ENCODE measurements around the gene AK2.
"Not testable (repeated sequence)": the region's sequence is repeated elsewhere in the genome, so short reads cannot be mapped to it uniquely, and the experiment has no call there.

AK2 gene

DNA sequence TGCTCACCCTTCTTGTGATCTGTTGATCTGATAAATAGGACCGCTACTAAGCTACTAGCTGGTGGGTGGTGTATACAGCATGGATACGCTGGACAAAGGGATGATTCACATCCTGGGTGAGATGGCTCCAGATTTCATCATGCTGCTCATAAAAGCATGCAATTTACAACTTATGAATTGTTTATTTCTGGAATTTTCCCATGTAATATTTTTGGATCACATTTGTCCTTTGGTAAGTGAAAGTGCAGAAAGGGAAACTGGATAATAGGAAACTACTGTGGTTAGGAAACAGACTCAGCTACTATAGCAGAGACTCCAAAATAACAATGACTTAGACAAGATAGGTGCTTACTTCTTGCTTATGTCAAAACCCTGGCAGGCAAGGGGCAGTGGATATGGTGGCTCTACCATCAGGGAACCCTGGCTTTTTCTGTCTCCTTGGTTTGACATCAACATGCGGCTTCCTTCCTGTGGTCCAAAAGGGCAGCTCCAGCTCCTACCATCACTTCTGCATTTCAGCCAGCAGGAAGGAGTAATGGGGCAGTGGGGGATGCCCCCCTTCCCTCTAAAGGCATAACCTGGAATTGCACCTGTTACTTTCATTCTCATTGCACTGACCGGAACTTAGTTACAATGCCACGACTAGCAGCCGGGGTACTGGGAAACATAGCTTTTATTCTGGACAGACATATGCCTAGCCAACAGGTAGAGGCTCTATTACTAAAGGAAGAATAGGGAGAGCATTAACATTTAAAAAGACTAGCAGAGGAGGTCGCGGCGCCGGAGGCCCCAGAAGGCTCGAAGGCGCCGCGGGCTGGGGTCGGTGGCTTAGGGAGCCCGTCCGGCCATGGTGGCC lies 13.8 kb upstream of the AK2 start:
- DNase-seq (ENCODE audit: low read depth), result peak; percentile 98

DNA sequence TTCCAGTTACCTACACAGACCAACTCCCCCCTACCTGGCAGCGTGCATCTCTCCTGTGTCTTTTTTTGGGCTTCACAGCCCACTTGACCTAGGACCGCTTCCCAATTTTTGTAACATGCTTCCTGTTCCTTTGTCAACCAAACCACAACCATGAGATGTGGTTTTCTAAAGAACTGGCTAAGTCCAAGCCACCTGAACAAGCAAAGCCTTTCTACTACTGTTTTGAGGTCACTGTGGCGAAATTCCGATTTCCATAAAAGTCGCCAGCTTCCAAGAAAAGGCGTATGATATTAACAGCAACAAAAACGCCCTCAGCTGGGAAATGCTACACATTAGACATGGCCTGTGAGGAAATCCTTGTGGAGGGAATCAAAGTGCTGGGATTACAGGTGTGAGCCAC lies 12.7 kb upstream of the AK2 start:
- DNase-seq (ENCODE audit: low read depth), result no peak

DNA sequence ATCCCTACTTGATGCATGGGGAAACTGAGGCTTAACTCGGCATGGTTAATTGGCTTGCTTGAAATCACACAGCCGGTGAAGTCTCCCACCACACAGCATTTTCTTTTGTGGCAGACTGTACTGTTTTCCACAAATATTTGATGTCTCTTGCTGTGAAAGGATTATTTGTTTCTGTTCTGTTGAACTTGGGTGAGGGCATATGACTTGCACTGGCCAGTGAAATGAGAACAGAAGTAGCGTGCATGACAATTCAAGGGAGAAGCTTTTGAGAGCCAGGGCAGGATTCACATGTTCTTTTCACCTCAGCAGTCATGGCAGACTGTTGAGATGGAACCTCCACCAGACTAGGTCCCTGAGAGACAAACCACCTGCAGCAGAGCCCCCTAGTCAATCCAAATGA lies 11.7 kb upstream of the AK2 start:
- no peak for DNase-seq (ENCODE audit: low read depth)

GRCh38 chr1:33047839-33048305 lies 11.2 kb upstream of the AK2 start:
- peak; percentile 64 for DNase-seq (ENCODE audit: low read depth)

GRCh38 chr1:33047290-33047689 lies 10.6 kb upstream of the AK2 start:
- no peak for DNase-seq (ENCODE audit: low read depth)

DNA sequence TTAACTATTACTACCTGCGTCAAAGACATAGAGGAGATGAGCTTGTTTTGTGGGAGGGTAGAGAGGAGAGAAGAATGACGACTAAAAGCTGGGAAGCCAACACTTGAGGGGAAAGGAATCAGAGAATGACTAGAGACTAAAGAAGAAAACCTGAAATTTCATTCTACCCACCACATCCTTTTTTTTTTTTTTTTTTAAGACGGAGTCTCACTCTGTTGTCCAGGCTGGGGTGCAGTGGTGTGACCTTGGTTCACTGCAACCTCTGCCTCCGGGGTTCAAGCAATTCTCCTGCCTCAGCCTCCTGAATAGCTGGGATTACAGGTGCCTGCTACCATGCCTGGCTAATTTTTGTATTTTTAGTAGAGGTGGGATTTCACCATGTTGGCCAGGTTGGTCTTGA lies 9.6 kb upstream of the AK2 start:
- not testable (repeated sequence) for DNase-seq (ENCODE audit: low read depth)

DNA sequence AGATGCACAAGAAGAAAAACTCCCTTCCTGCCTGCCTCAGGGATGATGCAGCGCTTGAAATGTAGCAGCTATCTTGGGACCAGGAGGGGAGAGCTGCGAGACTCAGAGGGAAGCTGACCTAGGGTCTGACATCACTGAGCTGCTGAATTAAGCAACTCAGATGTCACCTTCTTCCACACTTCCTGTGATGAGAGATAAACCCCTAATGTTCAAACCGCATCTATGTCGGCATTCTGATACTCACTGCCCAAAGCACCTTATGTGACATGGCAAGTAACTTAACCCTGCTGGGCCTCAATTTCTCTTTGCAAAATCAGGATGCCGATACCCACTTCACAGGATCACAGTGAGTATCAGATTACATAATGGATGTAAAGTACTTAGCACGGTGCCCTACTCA lies 9.1 kb upstream of the AK2 start:
- DNase-seq (ENCODE audit: low read depth), result peak; percentile 34

DNA sequence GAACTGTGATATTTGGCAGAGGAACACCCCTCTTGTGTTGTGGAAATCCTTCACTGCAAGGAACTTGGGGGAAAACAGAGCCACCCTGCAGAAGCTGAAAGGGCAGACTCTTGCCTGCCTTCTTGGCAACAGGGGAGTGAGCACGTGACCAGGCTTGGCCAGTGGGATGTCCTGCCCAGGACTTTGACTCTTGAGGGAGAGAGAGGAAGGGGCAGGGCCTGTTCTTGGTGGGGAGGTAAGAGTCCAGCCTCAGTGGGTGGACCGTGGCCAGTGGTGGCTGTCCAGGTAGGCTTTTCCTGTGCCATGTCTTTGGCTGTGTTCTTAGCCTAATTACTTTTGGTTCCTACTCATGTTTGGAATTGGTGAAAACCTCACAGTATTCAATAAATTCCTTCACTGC lies 8.6 kb upstream of the AK2 start:
- DNase-seq (ENCODE audit: low read depth), result peak; percentile 31

DNA sequence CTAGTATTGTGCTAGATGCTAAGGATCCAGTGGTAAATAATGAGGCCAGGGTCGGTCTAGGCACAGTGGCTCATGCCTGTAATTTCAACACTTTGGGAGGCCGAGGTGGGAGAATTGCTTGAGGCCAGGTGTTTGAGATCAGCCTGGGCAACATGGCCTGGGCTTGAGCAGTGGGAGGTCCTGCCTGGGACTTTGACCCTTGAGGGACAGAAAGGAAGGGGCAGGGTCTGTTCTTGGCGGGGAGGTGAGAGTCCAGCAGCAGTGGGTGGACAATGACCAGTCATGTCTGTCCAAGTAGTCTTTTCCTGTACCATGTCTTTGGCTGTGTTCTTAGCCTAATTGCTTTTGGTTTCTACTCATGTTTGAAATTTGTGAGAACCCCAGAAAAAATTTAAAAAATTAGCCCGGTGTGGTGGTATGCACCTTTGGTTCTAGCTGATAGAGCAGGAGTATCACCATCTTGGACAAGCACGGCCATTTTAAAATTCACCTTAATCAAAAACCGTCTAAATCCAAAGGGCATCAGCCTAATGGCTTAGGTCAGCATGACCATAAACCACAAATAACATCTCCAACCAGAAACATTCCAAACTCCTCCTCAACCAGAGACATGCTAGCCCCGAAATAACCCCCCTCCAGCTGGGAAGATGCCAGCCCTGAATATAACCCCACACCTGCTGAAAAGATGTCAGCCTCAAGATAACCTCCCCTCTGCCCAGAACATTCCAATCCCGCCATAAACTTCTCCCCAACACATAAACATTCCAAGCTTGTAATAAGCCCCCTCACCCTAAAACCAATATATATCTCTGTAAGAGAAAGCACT lies 6.8 kb upstream of the AK2 start:
- peak; percentile 30 for DNase-seq (ENCODE audit: low read depth)

GRCh38 chr1:33042831-33043230 lies 6.1 kb upstream of the AK2 start:
- DNase-seq (ENCODE audit: low read depth), result no peak

- no peak for DNase-seq (ENCODE audit: low read depth)
Measured at GRCh38 chr1:33041026-33041425, 4.3 kb upstream of the AK2 start.

- DNase-seq (ENCODE audit: low read depth), result no peak
Measured at GRCh38 chr1:33039840-33040239, 3.2 kb upstream of the AK2 start.

GRCh38 chr1:33036051-33036525 lies 595 bp downstream of the AK2 start:
- peak; percentile 43 for DNase-seq (ENCODE audit: low read depth)

DNA sequence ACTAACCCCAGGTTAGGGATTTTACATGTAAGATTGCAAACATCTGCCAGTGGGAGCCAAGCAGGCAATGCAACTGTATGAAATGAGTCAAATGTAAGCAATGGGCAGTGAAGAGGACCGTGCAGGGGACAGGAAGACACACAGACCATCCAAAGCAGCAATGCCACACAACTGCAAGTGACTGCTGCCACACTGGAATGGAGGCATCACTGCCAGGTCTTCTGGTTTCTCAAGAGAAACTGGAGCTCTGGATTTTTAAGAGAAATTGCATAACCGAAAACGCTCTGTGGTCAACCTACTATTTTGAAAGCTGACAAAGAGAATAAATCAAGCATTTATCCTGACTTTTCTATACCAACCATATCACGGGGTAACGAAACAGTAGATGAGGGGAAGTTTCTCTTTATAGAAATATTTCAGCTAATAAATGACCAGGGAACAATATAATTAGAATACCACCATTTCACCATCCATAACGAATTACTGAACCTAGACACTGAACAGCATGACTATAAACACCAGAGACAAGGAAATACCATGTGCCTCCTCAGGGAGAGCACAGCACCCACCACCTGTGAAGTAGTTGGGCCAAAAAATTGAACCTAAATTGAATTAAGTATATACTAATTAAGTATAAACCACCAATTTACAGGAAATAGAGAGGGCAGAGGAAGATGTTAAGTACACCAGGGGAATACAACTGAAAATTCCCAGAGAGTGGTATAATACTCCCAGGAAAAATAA lies 4.4 kb downstream of the AK2 start:
- peak; percentile 54 for DNase-seq (ENCODE audit: low read depth)

DNA sequence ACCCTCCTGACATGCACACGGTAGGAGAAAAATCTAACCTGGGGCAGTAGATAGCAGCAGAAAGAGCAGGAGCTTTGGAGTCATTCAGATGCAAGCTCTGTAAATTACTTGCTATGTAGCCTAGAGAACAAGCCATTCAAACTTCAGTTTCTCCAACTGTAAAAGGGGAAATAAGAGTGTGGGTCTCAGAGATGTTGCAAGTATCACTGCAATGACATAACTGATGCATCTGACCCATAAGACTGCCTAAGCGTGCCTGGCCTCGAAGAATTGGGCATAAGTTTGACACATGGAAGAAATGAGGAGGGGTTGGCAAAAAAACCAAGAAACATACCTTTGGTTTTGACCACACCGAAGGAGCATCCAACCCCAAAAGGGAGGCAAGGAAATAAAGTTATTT lies 5.2 kb downstream of the AK2 start:
- DNase-seq (ENCODE audit: low read depth), result no peak

DNA sequence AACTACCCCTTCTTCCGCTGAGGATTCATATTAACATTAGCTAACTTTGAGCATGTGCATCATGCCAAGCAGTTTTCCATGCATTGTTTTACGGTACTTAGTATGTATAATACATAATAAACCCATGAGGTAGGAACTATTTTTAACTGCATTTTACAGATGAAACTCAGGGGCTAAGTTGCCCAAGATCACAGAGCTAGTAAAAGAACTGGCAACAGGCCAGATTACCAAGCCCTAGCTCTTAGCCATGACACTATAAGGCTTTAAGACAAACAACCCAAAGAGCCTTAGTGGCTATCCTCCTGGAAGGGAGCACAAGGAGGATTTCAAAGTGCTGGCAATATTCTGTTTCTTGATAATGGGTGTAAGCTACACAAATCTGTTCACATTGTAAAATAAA lies 6.1 kb downstream of the AK2 start:
- DNase-seq (ENCODE audit: low read depth), result peak; percentile 67

GRCh38 chr1:33029921-33030320 lies 6.8 kb downstream of the AK2 start:
- DNase-seq (ENCODE audit: low read depth), result no peak

DNA sequence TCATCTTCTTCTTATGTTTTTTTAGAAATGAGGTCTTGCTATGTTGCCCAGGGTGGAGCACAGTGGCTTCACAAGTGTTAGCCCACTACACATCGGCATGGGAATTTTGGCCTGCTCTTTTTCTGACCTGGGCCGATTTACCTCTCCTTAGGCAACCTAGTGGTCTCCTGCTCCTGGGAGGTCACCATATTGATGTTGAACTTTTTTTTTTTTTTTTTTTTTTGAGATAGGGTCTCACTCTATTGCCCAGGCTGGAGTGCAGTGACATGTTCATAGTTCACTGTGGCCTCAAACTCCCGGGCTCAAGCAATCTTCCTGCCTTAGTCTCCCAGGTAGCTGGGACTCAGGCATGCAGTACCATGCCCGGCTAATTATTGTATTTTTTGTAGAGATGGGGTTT lies 7.5 kb downstream of the AK2 start:
- no peak for DNase-seq (ENCODE audit: low read depth)

DNA sequence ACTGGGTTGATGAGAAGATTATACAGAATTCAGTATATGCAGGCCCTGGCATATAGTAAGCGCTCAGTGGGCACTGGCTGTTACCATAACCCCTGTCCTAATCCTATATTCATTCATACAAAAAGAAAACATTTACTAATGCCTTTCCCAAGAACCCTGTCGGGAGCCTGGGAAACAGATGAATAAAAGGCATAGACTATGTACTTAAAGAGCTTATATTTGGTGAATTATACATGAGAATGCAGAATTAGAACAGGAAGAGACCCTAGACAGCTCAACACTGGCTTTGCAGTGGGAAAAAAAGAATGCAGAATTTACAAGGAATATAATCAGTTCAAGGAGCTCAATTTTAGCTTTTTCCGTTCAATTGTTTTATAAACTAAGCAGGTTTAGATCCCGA lies 10.9 kb downstream of the AK2 start:
- DNase-seq (ENCODE audit: low read depth), result no peak

DNA sequence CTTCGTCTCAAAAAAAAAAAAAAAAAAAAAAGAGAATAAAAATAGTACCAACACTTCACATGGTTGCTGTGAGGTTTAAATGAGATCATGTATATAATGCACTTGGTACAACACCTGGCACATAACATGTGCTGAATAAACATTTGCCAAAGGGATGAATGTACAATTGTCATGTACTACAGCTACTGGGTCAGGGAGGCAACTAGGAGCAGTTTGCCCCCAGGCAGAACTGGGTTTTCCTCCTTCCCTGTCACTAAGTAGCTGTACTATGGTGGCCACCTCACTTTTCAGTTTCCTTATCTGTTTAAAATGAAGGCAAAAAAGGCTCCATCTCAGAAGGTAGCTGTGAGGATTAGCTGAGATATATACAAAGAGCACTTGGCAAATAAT lies 11.5 kb downstream of the AK2 start:
- no peak for DNase-seq (ENCODE audit: low read depth)

GRCh38 chr1:33024430-33025179 lies 12.1 kb downstream of the AK2 start:
- DNase-seq (ENCODE audit: low read depth), result not testable (repeated sequence)
